Measurements from ENCODE around the gene CCL1.
A peak's percentile ranks its signal among the peaks of the same experiment; 100 is the strongest.

CCL1 gene

GRCh38 chr17:34366010-34366409 lies 3.0 kb upstream of the CCL1 start:
- DNase-seq (ENCODE audit: low read depth in 1 of 2, low spot score in 1 of 2), result no peak
- in situ Hi-C loops (cut with HindIII; ENCODE audit: low pct_unique_long_range_greater_than_20kb, low sequenced_read_pairs), result no loop called here
- TF ChIP-seq JUND (IDR thresholded peaks at IDR 0.05; ENCODE audit: low read depth), result no peak

- DNase-seq (ENCODE audit: low read depth in 1 of 2, low spot score in 1 of 2), result no peak
- in situ Hi-C loops (cut with HindIII; ENCODE audit: low pct_unique_long_range_greater_than_20kb, low sequenced_read_pairs), result no loop called here
- TF ChIP-seq JUND (IDR thresholded peaks at IDR 0.05; ENCODE audit: low read depth), result no peak
Observed at GRCh38 chr17:34365340-34365739, 2.3 kb upstream of the CCL1 start.

GRCh38 chr17:34364751-34365150 lies 1.7 kb upstream of the CCL1 start:
- no peak for DNase-seq (ENCODE audit: low read depth in 1 of 2, low spot score in 1 of 2)
- in situ Hi-C loops (cut with HindIII; ENCODE audit: low pct_unique_long_range_greater_than_20kb, low sequenced_read_pairs), result no loop called here
- no peak for TF ChIP-seq JUND (IDR thresholded peaks at IDR 0.05; ENCODE audit: low read depth)

GRCh38 chr17:34361478-34362061 lies 1.5 kb downstream of the CCL1 start:
- no peak for TF ChIP-seq JUND (IDR thresholded peaks at IDR 0.05; ENCODE audit: low read depth)
- in situ Hi-C loops (cut with HindIII; ENCODE audit: low pct_unique_long_range_greater_than_20kb, low sequenced_read_pairs), result no loop called here
- DNase-seq (ENCODE audit: low read depth in 1 of 2, low spot score in 1 of 2), result peak; percentile 83 to 95

- no peak for DNase-seq (ENCODE audit: low read depth in 1 of 2, low spot score in 1 of 2)
- in situ Hi-C loops (cut with HindIII; ENCODE audit: low pct_unique_long_range_greater_than_20kb, low sequenced_read_pairs), result no loop called here
- no peak for TF ChIP-seq JUND (IDR thresholded peaks at IDR 0.05; ENCODE audit: low read depth)
Observed at GRCh38 chr17:34360601-34361270, 2.3 kb downstream of the CCL1 start.

GRCh38 chr17:34358631-34359030 lies 4.4 kb downstream of the CCL1 start:
- in situ Hi-C loops (cut with HindIII; ENCODE audit: low pct_unique_long_range_greater_than_20kb, low sequenced_read_pairs), result no loop called here
- TF ChIP-seq JUND (IDR thresholded peaks at IDR 0.05; ENCODE audit: low read depth), result no peak
- DNase-seq (ENCODE audit: low read depth in 1 of 2, low spot score in 1 of 2), result no peak

GRCh38 chr17:34357398-34357797 lies 5.6 kb downstream of the CCL1 start:
- in situ Hi-C loops (cut with HindIII; ENCODE audit: low pct_unique_long_range_greater_than_20kb, low sequenced_read_pairs), result no loop called here
- peak in 1 of 2 experiments; percentile 43 for DNase-seq (ENCODE audit: low read depth in 1 of 2, low spot score in 1 of 2)
- no peak for TF ChIP-seq JUND (IDR thresholded peaks at IDR 0.05; ENCODE audit: low read depth)

- DNase-seq (ENCODE audit: low read depth in 1 of 2, low spot score in 1 of 2), result no peak
- no peak for TF ChIP-seq JUND (IDR thresholded peaks at IDR 0.05; ENCODE audit: low read depth)
- in situ Hi-C loops (cut with HindIII; ENCODE audit: low pct_unique_long_range_greater_than_20kb, low sequenced_read_pairs), result no loop called here
Observed at GRCh38 chr17:34356194-34356593, 6.8 kb downstream of the CCL1 start, which contains the start of gene CCL13. Gene CCL13, plus strand, starts transcription at chr17:34356480. Its CDS starts 47 bp downstream, at chr17:34356527.

GRCh38 chr17:34354637-34355036 lies 8.4 kb downstream of the CCL1 start:
- TF ChIP-seq JUND (IDR thresholded peaks at IDR 0.05; ENCODE audit: low read depth), result no peak
- in situ Hi-C loops (cut with HindIII; ENCODE audit: low pct_unique_long_range_greater_than_20kb, low sequenced_read_pairs), result no loop called here
- no peak for DNase-seq (ENCODE audit: low read depth in 1 of 2, low spot score in 1 of 2)

- in situ Hi-C loops (cut with HindIII; ENCODE audit: low pct_unique_long_range_greater_than_20kb, low sequenced_read_pairs), result no loop called here
- DNase-seq (ENCODE audit: low read depth in 1 of 2, low spot score in 1 of 2), result no peak
- TF ChIP-seq JUND (IDR thresholded peaks at IDR 0.05; ENCODE audit: low read depth), result no peak
Observed at GRCh38 chr17:34352191-34352590, 10.8 kb downstream of the CCL1 start.

- TF ChIP-seq JUND (IDR thresholded peaks at IDR 0.05; ENCODE audit: low read depth), result no peak
- no peak for DNase-seq (ENCODE audit: low read depth in 1 of 2, low spot score in 1 of 2)
- in situ Hi-C loops (cut with HindIII; ENCODE audit: low pct_unique_long_range_greater_than_20kb, low sequenced_read_pairs), result no loop called here
Observed at GRCh38 chr17:34351096-34351495, 11.9 kb downstream of the CCL1 start.

- in situ Hi-C loops (cut with HindIII; ENCODE audit: low pct_unique_long_range_greater_than_20kb, low sequenced_read_pairs), result no loop called here
Observed at GRCh38 chr17:34349751-34350150, 13.3 kb downstream of the CCL1 start.

GRCh38 chr17:34347063-34347462 lies 16.0 kb downstream of the CCL1 start:
- in situ Hi-C loops (cut with HindIII; ENCODE audit: low pct_unique_long_range_greater_than_20kb, low sequenced_read_pairs), result no loop called here
- TF ChIP-seq JUND (IDR thresholded peaks at IDR 0.05; ENCODE audit: low read depth), result no peak
- DNase-seq (ENCODE audit: low read depth in 1 of 2, low spot score in 1 of 2), result no peak

More at GRCh38 chr17:34349751-34350150, 13.3 kb downstream of the CCL1 start:
- TF ChIP-seq JUND (IDR thresholded peaks at IDR 0.05; ENCODE audit: low read depth), result no peak
- DNase-seq (ENCODE audit: low read depth in 1 of 2, low spot score in 1 of 2), result no peak

Data from T47D (cell line).